Activated naive CD4-positive, alpha-beta T cell treated with anti-CD3 and anti-CD28 coated beads, Interleukin-2, amount 50 U/mL, for 72 hours (primary cell): ENCODE results near the gene PRR33. TPM values are rescaled to one million over a fixed set of nuclear protein-coding genes. Genes with fewer than 3 reads are reported as not detected.
"Not testable (repeated sequence)": the region's sequence is repeated elsewhere in the genome, so short reads cannot be mapped to it uniquely, and the experiment has no call there.

Experiments
- ATAC-seq, 2 donors: fragments of 150-1000 bp; cut with Tn5 transposase; 2 replicates each; pipeline ENCODE4 v1.10.0; 2021; ENCODE audit warnings: mild to moderate bottlenecking in 2 of 2, moderate library complexity in 2 of 2
- DNase-seq, 2 donors: peaks; one replicate each; pipeline ENCODE4 v3.0.0; 2021 to 2022; ENCODE audit warnings: low spot score in 2 of 2
- H3K27ac Mint-ChIP-seq, 2 donors: one replicate each; pipeline ENCODE4 v1.8.0; 2022; ENCODE audit warnings: mild to moderate bottlenecking in 2 of 2, mixed read lengths in 2 of 2
- H3K36me3 Mint-ChIP-seq, 2 donors: one replicate each; pipeline ENCODE4 v1.8.0; 2022; ENCODE audit warnings: mixed read lengths in 2 of 2
- H3K9me3 Mint-ChIP-seq, 2 donors: one replicate each; pipeline ENCODE4 v1.8.0; 2022; ENCODE audit warnings: mixed read lengths in 2 of 2
- total RNA-seq, 2 donors: library from RNA; stranded (reverse); gene quantifications; one replicate each; pipeline ENCODE4 v1.2.3, GENCODE V29; 2022

Gene PRR33
- total RNA-seq, 2 donors from 2014 or later = 0.12 to 0.20 TPM

DNA sequence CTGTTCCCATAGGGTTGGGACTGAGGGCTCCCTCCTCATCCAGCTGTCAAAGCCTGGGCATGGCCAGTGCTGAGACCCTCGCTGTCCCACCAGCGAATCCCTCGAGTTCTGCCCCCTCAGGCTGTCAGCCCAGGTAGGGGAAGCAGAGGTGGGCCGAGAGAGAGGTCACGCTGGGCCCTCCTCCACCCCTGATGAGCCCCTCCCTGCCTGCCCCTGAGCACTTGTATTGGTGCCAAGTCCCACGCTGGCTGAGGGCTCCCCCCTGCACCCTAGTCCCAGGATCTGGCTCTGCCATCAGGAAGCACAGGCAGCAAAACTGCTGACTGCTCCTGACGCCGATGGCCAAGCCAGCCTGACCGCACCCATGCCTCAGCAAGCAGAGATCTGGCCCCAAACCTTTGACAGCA lies 3.3 kb downstream of the PRR33 start:
- DNase-seq (peak in 1 of 2 donors; percentile 54), ATAC-seq (no peak)
- Mint-ChIP-seq H3K36me3 (peaks cover 0 to 9% of the 10 kb centered on the region in 2 donors), H3K9me3 (peaks cover 4 to 7% of the 10 kb centered on the region in 2 donors), H3K27ac (peak overlapping the region; percentile 63 to 81)

- H3K27ac Mint-ChIP-seq = peak overlapping the region; percentile 4 to 81
- no peak for DNase-seq
- H3K9me3 Mint-ChIP-seq = peaks cover 0 to 5% of the 10 kb centered on the region in 2 donors
- H3K36me3 Mint-ChIP-seq = peaks cover 0 to 9% of the 10 kb centered on the region in 2 donors
- no peak for ATAC-seq
Measured at GRCh38 chr11:1887451-1888346, 4.0 kb downstream of the PRR33 start.

GRCh38 chr11:1886551-1886950 lies 5.1 kb downstream of the PRR33 start:
- not testable (repeated sequence) for H3K27ac Mint-ChIP-seq, H3K36me3 Mint-ChIP-seq, ATAC-seq, DNase-seq, H3K9me3 Mint-ChIP-seq

DNA sequence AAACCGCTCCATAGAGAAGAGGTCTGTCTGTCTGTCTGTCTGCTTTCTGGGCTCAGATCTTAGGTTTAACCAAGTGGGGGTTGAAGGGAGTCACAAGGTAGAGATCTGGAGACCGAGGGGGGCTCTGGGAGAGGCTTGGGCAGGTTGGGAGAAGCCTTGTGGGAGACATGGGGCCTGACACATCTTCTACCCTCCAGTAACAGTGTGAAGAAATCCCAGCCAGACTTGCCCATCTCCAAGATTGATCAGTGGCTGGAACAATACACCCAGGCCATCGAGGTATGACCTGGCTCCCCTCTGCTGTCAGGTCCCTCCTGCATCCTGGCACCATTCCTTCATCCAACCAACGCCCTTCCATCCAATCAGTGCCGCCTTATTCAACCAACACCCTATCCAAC lies 7.4 kb downstream of the PRR33 start:
- DNase-seq (no peak), ATAC-seq (no peak)
- no peaks in the 10 kb centered on the region for H3K9me3 Mint-ChIP-seq
- no peak overlapping the region for H3K27ac Mint-ChIP-seq
- H3K36me3 Mint-ChIP-seq = peaks cover 0 to 9% of the 10 kb centered on the region in 2 donors

DNA sequence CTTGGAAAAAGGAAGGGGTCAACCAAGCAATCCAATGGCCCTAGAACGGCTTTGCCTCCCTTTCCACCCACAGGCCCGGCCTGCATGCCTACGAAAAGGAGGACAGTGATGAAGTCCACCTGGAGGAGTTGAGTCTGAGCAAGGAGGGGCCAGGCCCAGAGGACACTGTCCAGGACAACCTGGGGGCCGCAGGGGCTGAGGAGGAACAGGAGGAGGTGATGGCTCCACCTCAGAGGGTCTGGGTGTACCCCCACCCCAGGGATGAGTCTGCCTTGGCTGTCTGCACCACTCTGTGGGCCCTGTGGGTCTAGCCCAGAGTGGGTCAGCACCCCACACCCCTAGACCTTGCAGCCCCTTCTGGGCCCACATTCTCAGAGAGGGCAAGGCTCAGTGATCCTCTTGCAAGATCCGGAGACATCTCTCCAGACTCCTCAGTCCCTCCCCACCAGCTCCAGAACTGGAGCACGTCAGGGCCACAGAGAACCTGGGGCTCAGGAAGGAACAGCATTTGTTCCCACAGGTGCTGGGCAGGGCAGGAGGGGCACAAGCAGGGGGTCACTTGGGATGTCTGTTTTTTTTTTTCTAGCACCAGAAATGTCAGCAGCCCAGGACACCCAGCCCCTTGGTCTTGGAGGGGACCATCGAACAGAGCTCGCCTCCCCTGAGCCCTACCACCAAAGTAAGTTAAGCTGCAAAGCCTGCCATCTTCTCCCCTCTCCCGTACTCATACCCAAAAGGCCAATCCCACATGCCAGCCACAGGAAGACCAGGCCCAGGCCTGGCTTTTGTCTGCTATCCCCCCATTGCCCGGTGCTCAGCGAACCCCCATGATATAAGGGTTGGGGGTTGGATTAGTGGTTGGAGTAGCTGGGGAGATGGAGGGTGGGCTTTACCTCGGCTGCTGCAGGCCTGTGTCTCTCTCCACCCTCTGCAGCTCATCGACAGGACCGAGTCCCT lies 8.1 kb downstream of the PRR33 start:
- ATAC-seq (no peak), DNase-seq (peak in 1 of 2 donors; percentile 53)
- peaks cover 0 to 5% of the 10 kb centered on the region in 2 donors for H3K36me3 Mint-ChIP-seq
- no peaks in the 10 kb centered on the region for H3K9me3 Mint-ChIP-seq
- H3K27ac Mint-ChIP-seq = no peak overlapping the region

- Mint-ChIP-seq H3K36me3 (no peaks in the 10 kb centered on the region), H3K27ac (no peak overlapping the region), H3K9me3 (no peaks in the 10 kb centered on the region)
- DNase-seq (peak; percentile 80 to 91), ATAC-seq (peak; percentile 87 to 94)
Measured at GRCh38 chr11:1882265-1883238, 9.1 kb downstream of the PRR33 start.

- Mint-ChIP-seq H3K9me3 (no peaks in the 10 kb centered on the region), H3K27ac (peak overlapping the region in 1 of 2 donors; percentile 34), H3K36me3 (no peaks in the 10 kb centered on the region)
- ATAC-seq = peak; percentile 21 to 30
- peak; percentile 12 to 56 for DNase-seq
Measured at GRCh38 chr11:1881442-1882264, 10.0 kb downstream of the PRR33 start.

- no peaks in the 10 kb centered on the region for H3K9me3 Mint-ChIP-seq
Measured at GRCh38 chr11:1880746-1881441, 10.8 kb downstream of the PRR33 start.

DNA sequence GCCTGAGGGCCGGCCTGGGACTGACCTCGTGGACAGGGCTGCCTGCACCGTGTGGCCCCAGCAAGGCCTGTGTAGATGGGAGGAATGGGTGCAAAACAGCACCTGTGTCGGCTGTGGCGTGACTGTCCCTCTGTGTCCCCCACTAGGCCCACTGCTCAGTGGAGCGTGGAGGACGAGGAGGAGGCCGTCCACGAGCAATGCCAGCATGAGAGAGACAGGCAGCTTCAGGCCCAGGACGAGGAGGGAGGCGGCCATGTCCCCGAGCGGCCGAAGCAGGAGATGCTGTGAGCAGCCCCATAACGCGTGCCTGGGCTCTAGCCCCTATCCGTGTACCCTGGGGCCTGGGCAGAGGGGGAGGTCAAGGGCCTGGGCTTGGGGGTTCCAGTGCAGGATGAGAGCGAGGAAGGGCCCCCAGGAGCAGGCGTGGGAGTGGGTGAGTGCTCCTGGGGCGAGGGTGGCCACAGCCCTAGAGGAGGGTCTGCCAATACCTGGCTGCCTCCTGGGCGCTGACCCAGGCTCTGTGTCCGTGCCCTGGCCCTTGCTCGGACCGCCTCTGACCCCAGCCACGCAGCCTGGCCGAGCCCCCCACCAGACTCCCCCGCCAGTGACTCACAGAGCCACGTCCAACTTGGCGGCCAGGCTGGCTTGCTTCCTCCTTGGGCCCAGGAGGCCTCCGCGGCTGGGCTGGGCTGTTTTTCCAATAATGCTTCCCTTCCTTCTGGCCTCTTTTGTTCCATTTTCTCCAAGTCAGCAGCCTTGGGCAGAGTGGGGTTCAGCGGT lies 11.6 kb downstream of the PRR33 start:
- Mint-ChIP-seq H3K9me3 (no peaks in the 10 kb centered on the region), H3K27ac (peak overlapping the region in 1 of 2 donors; percentile 51)

More at GRCh38 chr11:1880746-1881441, 10.8 kb downstream of the PRR33 start:
- no peaks in the 10 kb centered on the region for H3K36me3 Mint-ChIP-seq
- H3K27ac Mint-ChIP-seq = peak overlapping the region in 1 of 2 donors; percentile 34
- peak; percentile 9 to 53 for DNase-seq
- ATAC-seq = peak in 1 of 2 donors; percentile 2

GRCh38 chr11:1879342-1879940 lies 12.3 kb downstream of the PRR33 start:
- ATAC-seq = no peak
- peak in 1 of 2 donors; percentile 5 for DNase-seq
- H3K36me3 Mint-ChIP-seq = no peaks in the 10 kb centered on the region
- peak overlapping the region in 1 of 2 donors; percentile 51 for H3K27ac Mint-ChIP-seq
- H3K9me3 Mint-ChIP-seq = no peaks in the 10 kb centered on the region

More for the DNA sequence above, 11.6 kb downstream of the PRR33 start:
- no peaks in the 10 kb centered on the region for H3K36me3 Mint-ChIP-seq
- DNase-seq = peak; percentile 2 to 55
- ATAC-seq = no peak

DNA sequence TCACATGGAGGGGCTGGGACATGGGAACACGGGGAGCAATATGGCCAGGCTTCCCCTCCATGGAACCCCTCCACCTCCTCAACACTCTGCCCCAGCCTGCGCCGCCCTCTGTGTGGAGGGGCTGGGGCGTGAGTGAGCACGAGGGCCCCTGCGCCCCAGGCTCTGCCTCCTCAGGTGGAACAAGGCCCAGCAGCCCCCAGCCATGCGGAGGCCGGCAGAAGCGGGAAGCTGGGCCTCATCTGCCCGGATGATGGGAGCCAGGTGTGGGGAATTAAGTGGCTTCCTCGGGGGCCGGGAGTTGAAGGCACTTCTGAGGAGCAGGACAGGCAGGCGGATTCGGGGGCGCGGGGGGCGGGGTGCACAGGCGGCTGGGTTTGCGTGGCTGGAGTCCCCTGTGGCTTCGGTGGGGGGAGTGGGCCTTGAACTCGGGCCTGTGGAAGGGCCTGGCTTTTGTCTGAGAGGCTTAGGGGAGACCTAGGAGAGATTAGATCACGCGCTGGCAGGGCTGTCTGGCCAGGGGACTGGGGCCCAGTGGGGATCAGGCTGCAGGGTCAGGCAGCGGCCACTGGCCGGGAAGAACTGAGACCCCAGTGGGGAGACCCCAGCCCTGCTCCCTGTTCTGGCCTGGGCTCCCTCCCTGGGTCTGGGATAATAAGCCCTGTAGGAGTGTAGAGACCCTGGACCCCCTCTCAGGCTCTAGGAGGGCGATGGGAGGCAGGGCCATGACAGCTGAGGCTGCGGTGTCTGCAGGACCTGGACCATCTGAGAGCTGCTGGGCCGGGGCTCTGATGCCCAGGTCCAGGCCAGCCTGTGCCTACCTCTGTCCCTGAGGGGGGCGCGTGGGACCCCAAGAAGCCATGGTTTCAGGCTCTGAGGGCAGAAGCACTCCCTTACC lies 13.3 kb downstream of the PRR33 start:
- no peaks in the 10 kb centered on the region for H3K36me3 Mint-ChIP-seq
- no peak overlapping the region for H3K27ac Mint-ChIP-seq
- ATAC-seq = no peak
- DNase-seq = peak in 1 of 2 donors; percentile 2
- H3K9me3 Mint-ChIP-seq = no peaks in the 10 kb centered on the region

DNA sequence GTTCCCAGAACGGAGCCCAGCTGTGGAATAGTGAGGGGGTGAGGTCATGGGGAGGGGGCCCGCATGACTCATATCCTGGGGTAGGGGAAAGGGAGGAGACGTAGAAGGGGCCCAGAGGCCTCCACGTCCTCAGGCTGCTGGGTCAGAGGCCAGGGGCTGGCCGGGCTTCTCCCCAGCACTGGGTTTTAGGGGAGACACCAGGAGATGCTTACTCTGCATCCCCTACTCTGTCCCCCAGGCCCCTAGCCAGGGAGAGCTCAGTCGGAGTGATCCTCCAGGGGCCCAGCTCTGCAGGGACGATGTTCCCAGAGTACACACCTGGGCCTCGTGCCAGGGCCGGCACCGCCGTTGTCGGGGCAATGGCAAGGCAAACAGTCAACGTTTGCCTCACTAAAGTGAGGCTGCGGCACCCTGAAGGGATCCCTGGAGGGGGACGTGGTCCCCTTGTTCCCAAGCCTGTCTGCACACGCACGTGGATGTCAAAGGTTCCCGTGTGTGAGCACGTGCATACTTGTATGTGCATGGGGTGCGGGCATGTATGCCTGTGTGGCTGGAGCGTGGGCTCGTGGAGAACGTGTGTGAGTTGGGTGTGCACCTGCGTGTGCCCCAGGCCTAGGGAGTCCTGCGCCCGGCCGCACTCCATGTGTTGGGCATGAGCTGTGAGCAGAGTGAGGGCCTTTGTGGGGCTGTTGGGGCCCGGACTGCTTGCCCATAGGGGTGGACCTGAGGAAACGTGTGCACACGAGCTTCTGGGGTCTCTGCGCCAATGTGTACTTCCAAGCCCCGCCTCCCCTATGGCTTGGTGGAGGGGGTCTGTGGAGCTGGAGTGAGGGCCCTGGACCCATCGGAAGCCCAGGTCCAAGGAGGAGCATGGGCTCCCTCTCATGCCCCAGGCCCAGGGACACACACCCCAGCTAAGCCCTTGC lies 14.2 kb downstream of the PRR33 start:
- no peaks in the 10 kb centered on the region for H3K9me3 Mint-ChIP-seq
- ATAC-seq (no peak), DNase-seq (no peak)
- no peak overlapping the region for H3K27ac Mint-ChIP-seq
- no peaks in the 10 kb centered on the region for H3K36me3 Mint-ChIP-seq
